DMS79 treated with DMSO at 0.1 percent for 48 hours (cell line): ENCODE data around the gene MMADHC.
A peak's percentile ranks its signal among the peaks of the same experiment; 100 is the strongest.
"Not testable (repeated sequence)": the region's sequence is repeated elsewhere in the genome, so short reads cannot be mapped to it uniquely, and the experiment has no call there.

Experiments
- DNase-seq: peaks from one replicate; lab custom pipeline; 2025; lab: John Stamatoyannopoulos, UW

The MMADHC gene

DNA sequence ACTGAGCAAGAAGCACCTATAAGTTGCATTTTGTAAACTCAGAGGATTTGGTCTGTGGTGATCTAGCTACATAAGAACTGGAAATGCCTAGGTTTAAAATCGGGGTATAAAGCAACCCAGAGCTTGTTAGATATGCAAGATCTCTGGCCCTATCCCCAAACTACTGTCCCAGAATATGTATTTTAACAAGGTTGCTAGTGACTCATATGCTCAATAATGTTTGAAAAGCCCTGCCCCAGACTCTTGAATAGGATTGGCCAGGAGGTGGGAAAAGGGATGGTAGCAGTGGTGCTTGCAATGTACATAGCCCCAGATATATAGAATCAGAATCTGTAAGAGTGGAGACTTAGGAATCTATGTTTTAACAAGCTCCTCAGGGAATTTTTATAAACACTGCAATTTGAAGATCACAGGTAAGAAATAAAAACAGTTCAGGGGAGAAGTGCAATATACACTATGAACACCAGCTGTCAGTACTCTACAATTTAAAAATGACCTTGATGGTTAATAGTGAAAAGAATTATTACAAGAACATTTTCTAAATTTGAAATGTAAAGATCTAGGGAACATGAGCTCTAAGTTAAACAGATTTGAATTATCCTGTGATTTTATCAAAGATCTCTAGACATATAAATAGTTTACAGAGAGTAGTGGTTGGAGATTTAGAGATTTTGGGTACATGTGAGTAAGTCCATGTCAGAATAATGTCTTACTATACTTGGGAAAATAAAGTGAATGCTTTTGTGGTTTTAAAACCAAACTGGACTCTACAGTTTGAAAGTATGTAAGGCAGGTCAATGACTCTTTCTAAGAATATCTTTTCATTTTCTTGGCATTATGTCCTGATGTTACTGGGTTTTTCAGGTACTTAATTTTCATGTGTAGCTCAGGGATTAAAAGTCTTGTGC, 7.7 kb upstream of the MMADHC start:
- DNase-seq, result peak; percentile 39

DNA sequence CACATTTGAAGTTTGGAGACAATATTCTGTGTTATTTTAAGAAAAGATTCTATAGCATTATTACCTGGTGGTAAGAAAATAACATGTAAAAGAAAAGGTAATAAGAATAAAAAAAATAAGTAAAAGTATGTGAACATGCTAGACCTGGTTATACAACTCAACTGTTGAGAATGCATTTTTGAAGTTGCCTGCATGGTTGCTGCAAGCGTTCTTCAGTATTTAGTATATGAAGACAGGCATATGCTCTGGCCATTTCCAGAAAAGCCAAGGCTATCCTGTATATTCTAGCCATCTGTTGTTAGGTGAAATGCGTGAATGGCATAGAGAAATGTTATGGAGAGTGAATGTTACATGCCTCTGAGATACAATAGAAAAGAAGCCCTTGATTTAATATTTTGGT, 6.8 kb upstream of the MMADHC start:
- DNase-seq, result no peak

DNA sequence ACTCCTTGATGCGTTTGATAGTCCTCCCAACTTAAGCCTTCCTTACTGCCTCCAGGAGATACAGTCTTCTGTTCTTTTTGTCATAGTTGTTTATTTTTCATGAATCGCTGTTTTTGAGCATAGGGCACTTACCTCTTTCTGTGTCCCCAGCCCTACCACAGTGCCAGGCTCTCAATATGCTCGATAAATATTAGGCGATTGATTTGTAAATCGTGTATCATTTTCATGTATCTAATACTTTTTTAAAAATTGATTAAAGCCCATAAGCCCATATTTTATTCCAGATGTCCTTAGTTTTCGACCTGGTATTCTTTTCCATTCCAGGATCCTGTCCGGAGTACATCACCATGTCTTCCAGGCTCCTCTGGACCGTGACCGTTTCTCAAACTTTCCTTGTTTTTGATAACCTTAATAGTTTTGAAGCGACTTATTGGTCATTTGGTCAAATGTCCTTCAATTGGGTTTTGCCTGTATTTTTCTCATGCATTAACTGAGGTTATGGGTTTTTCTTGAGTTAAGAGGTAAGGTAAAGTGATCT, 444 bp upstream of the MMADHC start:
- no peak for DNase-seq

DNA sequence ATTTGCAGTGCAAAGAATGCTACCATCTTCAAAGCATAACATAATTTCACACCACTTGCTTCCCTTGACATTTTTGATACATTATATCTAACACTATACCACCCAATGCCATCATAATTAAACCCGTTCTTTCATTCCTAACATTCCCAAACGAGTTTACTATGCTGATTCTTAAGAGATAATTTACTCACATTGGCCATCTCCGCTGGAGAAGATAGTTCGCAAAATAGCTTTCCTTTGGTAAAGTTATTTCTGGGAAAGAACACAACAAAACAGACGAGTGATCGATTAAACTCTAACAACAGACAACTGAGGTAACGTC, 716 bp downstream of the MMADHC start:
- no peak for DNase-seq

DNA sequence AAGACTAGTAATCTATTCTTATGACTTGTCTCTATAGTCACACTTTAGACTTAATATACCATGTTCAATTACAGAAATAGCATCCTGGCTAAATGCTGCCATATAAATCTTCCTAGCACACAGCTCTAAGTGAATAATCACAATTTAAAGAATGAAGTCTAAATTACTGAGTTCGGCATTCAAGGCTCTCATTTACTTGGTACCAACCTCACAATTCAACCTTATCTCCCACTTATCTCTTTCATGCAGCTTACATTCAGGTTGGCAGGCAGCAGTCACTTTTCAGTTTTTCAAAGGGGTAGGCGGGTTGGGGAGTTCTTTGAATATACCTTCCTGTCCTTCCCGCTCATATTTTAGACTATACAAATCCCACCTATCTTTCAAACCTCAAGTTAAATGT, 1.5 kb downstream of the MMADHC start:
- no peak for DNase-seq

DNA sequence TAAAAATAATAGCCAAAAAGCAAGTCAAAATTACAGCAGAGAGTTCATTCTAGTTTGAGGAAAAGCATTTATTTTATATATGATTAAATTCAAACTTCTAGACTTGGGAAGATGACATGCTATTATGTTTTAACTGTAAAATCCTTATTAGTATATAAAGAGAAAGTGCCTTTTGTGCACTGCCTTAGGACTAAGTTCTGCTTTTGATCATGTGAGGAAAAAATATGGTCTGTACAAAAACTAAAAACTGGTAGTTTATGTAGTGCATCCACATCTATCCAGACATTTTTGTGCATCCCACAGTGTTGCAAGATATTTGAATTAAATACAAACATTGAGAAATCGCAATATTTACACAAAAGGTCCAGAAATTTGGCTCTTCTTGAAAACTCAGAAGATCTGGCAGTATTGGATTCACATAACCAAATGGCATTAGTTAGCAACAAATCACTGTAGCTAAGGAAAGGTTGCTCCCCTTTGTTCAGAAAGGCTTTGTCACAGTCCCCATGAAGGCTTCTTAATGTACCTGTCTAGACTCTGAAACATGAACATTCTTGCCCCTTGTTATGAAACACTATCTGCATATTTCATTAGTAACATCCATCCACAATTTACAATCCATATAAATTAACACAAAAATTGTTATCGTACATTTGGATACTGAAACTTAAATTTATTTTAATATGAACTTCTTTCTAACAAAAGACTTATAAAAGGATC, 2.2 kb downstream of the MMADHC start:
- DNase-seq, result no peak

DNA sequence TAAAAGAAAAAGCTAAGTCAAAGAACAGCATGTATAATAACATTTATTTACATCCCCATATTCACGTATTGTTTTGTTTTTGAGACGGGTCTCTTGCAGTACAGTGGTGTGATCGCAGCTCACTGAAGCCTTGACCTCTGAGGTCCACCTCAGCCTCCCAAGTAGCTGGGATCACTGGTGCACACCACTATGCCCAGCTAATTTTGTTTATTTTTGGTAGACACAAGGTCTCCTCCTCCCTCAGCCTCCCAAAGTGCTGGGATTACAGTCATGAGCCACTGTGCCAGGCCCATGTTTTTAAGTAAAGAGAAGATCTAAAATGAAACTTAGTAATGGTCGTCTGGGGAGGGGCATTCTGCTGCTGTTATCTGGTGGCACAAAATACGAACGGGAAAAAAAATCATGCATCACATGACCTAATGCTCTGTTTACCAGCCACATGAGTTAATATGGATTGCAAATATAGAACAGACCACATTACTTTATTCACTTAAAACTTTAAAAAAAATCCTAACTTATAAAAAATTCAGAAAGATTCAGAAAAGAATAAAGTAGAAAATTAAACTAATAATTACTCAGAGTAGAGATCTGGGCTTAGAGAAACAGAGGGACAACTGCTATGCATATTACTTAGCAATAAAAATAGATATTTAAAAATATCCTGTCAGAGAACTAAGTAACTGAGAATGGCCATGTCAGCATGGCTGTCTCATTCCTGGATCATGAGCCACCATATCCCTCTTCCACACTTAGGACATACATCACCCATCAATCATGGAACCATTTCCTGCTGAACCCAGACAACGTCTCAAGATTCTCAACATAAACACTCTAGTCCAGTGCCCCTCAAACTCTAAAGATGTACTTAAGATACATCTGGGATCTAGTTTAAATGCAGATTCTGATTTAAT, 7.3 kb downstream of the MMADHC start:
- no peak for DNase-seq

DNA sequence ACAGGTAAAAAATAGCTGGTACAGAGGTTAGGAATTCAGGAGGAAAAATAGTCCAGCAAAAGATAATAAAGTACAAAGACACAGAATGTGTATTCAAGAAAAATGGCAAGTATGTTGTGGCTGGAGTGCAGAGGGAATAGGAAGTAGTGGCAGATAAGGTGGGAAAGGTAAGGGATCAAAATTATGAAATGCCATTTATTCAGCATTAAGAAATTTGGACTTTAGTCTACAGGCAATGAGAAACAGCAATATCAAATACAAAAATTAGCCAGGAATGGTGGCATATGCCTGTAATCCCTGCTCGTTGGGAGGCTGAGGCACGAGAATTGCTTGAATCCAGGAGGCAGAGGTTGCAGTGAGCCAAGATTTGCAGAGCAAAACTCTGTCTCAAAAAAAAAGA, 10.3 kb downstream of the MMADHC start:
- DNase-seq, result no peak

DNA sequence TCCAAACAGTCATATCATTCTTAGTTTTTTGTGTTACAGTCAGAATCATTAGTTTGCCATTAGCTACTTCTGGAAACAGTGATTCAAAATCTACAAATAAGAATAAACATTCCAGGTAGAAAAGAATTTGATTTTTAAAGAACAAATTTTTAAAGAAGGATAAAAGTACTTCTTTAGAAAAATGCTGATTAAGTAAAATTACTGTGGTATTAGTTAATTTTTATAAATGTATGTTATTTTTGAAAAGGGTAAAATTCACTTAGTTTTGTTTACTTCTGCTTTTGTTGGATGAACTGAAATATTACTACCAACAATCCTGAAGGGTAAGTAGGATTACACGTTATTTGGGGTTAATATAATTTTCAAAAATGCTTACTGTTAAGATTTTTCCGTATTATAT, 11.8 kb downstream of the MMADHC start:
- DNase-seq, result no peak

DNA sequence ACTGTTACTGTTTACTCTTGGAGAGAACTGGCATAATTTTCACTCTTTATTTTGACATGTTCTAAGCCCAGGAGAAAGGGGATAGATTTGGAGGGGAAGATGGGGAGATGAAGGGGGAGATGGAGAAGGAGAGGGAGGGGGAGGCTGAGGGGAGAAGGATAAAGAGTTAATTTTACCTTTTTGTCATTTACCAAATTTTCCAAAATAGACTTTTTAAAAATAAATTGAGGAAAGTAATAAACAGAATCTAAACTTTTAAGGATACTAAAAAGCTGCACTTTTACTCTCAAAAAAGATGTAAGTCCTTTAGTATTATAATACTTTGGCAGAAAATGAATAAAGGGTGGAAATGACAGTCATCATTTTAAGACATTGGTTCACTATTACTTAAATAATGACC, 12.3 kb downstream of the MMADHC start:
- no peak for DNase-seq

DNA sequence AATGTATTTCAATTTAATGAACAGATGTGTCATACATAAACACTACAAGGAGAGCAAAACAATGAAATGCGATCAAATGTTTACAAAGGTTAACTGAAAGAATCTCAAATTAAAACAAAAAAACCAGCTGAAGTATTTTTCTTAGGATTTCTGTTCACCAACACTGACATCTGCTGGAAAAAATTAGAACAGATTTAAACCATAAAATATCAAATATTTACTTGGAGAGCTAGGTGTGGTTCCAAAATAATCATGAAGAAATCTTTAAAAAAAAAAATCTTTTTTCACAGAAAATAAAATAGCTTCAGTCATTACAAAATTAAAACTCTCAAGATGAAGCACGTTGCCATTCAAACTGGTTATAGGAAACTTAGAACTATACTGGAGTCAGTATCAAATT, 13.8 kb downstream of the MMADHC start:
- DNase-seq, result peak; percentile 16

DNA sequence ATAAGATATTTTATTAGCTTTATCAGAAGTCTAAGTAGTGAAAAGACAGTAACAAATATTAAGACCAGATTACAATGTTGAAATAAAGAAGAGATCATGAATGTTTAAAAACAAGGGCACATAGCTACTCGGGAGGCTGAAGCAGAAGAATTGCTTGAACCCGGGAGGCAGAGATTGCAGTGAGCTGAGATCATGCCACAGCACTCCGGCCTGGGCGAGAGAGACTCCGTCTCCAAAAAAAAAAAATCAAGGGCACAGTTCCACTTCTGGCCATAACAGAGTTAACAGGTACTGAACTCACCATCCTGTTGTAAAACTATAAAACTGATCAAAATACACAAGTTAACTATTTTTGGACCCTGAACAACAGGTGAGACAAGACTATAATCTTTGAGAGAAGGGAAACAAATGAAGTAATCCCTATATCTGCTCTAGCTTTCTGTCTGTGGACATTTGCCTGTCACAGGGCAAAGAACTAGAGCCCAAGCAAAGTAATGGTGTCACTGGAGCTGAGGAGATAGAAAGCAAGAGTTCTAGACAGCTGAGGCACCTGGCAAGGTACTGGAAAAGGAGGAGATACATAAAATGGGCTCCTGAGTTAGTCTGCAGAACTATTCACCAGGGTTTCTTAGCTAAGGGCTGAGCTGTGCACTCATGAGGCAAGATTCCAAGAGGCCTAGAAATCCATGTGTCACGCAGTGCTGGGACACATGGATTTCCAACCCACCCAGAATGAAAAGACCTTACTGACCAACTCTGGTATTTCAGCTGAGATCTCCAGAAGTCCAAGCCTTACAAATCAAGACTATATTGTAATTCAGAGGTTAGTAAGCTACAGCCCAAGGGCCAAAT, 15.2 kb downstream of the MMADHC start:
- DNase-seq, result no peak

DNA sequence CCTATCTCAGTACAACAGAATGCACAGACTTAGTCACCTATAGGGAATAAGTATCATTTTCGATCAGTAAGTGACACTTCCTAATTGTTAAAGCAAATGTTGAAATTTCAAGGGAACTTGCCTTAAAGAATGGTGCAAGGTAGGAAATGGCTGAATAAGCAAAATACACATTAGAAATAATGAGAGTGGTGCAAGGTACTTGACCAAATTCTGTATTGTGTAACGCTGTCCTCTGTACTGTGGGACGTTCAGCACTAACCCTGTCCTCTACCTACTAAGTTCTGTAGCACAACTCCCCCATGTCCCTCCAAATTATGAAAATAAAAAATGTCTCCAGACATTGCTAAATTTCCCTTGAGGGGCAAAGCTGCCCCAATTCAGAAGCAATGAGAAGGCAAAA, 19.4 kb downstream of the MMADHC start:
- DNase-seq, result no peak

DNA sequence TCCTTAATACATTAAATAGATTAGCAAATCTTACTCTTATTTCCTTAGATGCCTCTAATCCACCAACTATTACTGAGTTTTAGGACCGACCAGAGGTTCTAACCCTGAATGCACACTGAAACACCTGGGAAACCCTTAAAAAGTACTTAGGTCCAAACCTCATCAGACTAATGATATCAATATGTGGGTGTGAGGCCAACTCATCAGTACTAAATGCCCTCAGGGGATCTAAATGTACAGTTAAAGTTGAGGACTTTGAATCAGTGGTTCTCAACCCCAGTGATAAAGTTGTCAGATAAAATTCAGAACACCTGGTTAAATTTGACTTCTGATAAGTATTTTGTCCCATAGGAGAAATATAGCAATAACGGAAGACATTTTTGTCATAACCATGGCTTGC, 20.9 kb downstream of the MMADHC start:
- DNase-seq, result no peak

DNA sequence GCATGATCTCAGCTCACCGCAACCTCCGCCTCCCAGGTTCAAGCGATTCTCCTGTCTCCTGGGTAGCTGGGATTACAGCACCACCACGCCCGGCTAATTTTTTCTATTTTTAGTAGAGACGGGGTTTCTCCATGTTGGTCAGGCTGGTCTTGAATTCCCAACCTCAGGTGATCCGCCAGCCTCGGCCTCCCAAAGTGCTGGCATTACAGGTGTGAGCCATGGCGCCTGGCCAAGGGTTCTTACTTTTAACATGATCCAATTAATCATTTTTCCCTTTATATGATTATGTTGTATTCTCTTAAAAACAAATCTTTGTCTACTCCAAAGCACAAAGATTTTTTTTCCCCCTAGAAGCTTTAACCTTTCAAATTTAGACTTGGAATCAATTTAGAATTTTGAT, 21.9 kb downstream of the MMADHC start:
- DNase-seq, result not testable (repeated sequence)

DNA sequence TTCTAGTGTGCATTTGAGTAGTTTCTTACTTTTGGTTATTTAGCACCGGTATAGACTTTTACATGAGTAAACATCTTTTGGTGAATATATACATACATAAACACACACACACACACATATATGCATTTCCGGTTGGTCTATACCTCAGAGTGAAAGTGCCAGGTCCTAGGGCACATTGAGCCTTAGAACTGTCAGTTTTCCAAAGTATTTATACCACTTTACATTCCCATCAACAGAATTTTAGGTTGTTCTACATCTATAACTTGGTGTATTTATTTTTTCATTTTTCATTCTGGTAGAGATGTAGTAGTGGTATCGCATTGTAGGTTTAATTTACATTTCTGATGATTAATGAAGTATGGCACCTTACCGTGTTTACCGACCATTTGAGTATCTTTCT, 22.6 kb downstream of the MMADHC start:
- DNase-seq, result no peak

DNA sequence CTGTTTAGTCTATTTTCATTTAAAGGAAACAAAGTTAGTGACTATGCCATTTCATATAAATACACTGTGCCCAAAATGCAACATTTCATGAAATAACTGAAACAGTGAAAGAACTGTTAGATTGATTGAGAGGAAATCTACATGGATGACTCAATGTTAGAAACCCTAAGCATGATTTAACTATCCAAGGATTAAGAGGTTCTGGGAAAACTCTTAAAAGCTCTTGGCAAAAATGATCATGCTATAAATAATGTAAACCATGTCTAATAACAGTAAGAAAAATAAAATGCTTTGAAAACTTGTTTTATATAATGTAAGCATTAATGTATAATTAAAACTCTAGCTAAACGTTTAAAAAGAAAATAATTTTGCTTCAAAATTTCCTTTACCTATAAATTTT, 23.5 kb downstream of the MMADHC start:
- DNase-seq, result no peak

DNA sequence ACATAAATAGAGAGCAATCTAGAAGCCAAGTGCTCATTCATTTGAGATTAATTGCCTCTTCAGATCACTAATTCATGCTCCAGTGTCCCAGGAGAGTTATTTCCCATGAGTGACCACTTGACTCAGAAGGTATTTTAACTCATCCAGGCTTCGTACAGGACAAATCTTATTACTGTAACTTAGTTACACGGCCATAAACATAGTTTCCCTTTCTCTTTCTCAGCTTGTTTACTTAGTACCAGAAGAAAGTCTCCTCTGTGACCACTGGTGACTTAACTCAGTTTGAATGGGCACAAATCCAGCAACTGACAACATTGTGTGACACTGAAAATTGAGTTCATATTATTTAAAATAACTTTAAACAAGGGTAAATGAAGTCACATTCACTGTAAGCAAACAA, 25.3 kb downstream of the MMADHC start:
- peak; percentile 97 for DNase-seq

DNA sequence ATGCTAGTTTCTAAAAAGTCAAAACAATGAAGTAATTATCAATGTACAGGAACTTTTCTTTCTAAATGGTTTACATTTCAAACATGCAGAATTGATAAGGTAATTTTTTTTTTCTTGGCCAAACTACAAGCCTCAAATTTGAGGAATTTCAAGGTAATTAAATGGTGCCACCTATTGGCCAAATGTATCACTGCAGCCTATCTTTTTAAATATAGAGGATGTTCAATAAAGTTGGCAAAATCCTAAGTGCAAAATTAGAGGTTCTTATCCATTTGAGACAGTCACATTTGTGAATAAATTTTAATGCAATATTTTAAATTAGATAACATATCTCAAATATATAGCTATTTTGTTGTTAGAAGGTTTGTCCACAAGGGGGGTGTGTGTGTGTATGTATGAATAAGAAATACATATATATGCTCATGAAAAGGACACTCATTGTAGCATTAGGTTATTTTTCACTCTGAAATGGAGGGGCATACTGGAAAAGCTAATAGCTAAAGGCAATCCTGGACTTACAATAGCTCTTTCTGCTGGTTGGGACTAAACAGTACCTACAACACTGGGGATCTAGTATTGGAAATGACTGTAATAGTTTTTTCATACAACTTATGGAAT, 26.2 kb downstream of the MMADHC start:
- DNase-seq, result peak; percentile 59

DNA sequence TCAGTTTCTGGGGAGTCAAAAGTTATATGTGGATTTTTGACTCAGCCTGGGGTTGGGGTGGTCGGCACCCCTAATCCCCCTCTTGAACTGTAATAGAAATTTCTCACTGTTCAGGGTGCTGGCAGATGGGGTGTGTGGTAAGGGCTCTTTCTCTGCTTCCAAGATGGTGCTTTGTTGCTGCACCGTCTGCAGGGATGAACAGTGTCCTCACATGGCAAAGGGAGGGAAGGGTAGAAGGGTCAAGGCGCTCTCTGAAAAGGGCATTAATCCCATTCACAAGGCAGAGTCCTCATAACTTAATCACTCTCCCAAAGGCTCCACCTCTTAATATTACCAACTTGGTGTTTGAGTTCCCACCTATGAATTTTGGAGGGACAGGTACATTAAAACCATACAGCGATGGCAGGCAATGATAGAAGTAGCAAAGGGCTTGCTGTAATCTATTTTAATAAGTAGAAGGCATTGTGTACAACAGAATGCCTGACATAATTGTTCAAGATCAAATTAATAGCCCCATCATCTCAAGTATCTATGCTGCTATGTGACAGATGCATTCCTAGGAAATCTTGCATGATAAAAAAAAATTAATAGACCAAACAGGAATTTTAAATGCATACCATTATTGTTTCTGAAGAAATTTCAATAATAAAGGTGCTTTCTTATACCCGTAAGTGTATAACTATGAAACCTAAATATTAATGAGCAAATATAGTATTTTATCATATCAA, 28.1 kb downstream of the MMADHC start:
- DNase-seq, result no peak
